HEK293 (cell line): ENCODE results near the gene AFF1.

Experiments used
- HOXA7 ChIP-seq: sonication (generic); formaldehyde crosslinking; IDR thresholded peaks from 2 replicates; pipeline ENCODE4 v1.8.1; 2022; ENCODE audit warnings: missing genetic modification reagents, borderline replicate concordance
- IKZF3 ChIP-seq: fragments of 450-650 bp; IDR thresholded peaks from 2 replicates; pipeline ENCODE4 v1.5.0; 2018; ENCODE audit warnings: missing biosample characterization, mild to moderate bottlenecking, missing genetic modification characterization, moderate library complexity
- MEIS1 ChIP-seq: sonication (generic); formaldehyde crosslinking; IDR thresholded peaks from 2 replicates; pipeline ENCODE4 v1.8.1; 2022; ENCODE audit warnings: missing genetic modification reagents, mild to moderate bottlenecking, borderline replicate concordance
- OSR2 ChIP-seq: fragments of 450-650 bp; formaldehyde crosslinking; IDR thresholded peaks from 2 replicates; pipeline ENCODE4 v1.5.1; 2016; ENCODE audit warnings: missing biosample characterization, missing genetic modification characterization
- SCRT2 ChIP-seq: fragments of 450-650 bp; formaldehyde crosslinking; IDR thresholded peaks from 2 replicates; pipeline ENCODE4 v1.5.1; 2016; ENCODE audit warnings: missing biosample characterization, missing genetic modification characterization
- SP2 ChIP-seq: fragments of 450-650 bp; formaldehyde crosslinking; IDR thresholded peaks from 2 replicates; pipeline ENCODE4 v1.5.1; 2016; ENCODE audit warnings: missing biosample characterization, missing genetic modification characterization
- WT1 ChIP-seq: fragments of 450-650 bp; formaldehyde crosslinking; IDR thresholded peaks from 2 replicates; pipeline ENCODE4 v1.5.1; 2016; ENCODE audit warnings: missing biosample characterization, missing genetic modification characterization
- ZBTB17 ChIP-seq: fragments of 450-650 bp; formaldehyde crosslinking; IDR thresholded peaks from 2 replicates; pipeline ENCODE4 v1.5.1; 2016; ENCODE audit warnings: missing biosample characterization, missing genetic modification characterization
- ZBTB48 ChIP-seq: fragments of 450-650 bp; formaldehyde crosslinking; IDR thresholded peaks from 2 replicates; pipeline ENCODE4 v1.5.1; 2016; ENCODE audit warnings: missing biosample characterization, missing genetic modification characterization
- ZFHX2 ChIP-seq: fragments of 450-650 bp; formaldehyde crosslinking; conservative IDR thresholded peaks from 2 replicates; pipeline ENCODE4 v1.5.1; 2016; ENCODE audit warnings: missing biosample characterization, missing genetic modification characterization
- ZNF112 ChIP-seq: fragments of 450-650 bp; formaldehyde crosslinking; IDR thresholded peaks from 2 replicates; pipeline ENCODE4 v1.5.0; 2017; ENCODE audit warnings: missing biosample characterization, missing genetic modification characterization
- ZNF214 ChIP-seq: fragments of 450-650 bp; formaldehyde crosslinking; IDR thresholded peaks from 2 replicates; pipeline ENCODE4 v1.5.1; 2017; ENCODE audit warnings: missing biosample characterization, mild to moderate bottlenecking, missing genetic modification characterization, borderline replicate concordance
- ZNF274 ChIP-seq, 2 experiments: fragments of 200-500 bp in 1 of 2; fragments of 450-650 bp in 1 of 2; sonication (Bioruptor generic) in 1 of 2; formaldehyde crosslinking in 1 of 2; IDR thresholded peaks; 2 replicates each; pipeline versions ENCODE4 v1.5.1 to v1.6.1; 2014 to 2016; ENCODE audit warnings: borderline replicate concordance in 1 of 2, inconsistent platforms in 1 of 2, low read length in 1 of 2, missing biosample characterization in 1 of 2, missing genetic modification characterization in 1 of 2
- ZNF311 ChIP-seq: fragments of 450-650 bp; formaldehyde crosslinking; IDR thresholded peaks from 2 replicates; pipeline ENCODE4 v1.5.1; 2017; ENCODE audit warnings: missing biosample characterization, missing genetic modification characterization, borderline replicate concordance
- ZNF549 ChIP-seq: fragments of 450-650 bp; IDR thresholded peaks from 2 replicates; pipeline ENCODE4 v1.5.1; 2018; ENCODE audit warnings: missing biosample characterization, missing genetic modification characterization, mild to moderate bottlenecking, inconsistent platforms, moderate library complexity
- ZNF561 ChIP-seq: fragments of 450-650 bp; IDR thresholded peaks from 2 replicates; pipeline ENCODE4 v1.5.1; 2018; ENCODE audit warnings: missing biosample characterization, missing genetic modification characterization, borderline replicate concordance
- ZNF624 ChIP-seq: fragments of 450-650 bp; formaldehyde crosslinking; IDR thresholded peaks from 2 replicates; pipeline ENCODE4 v1.5.1; 2017; ENCODE audit warnings: missing biosample characterization, missing genetic modification characterization
- ZNF629 ChIP-seq: fragments of 450-650 bp; formaldehyde crosslinking; IDR thresholded peaks from 2 replicates; pipeline ENCODE4 v1.5.1; 2017; ENCODE audit warnings: missing biosample characterization, missing genetic modification characterization
- ZNF677 ChIP-seq: fragments of 450-650 bp; IDR thresholded peaks from 2 replicates; pipeline ENCODE4 v1.5.0; 2018; ENCODE audit warnings: missing biosample characterization, mild to moderate bottlenecking, missing genetic modification characterization, moderate library complexity
- ZNF830 ChIP-seq: fragments of 450-650 bp; IDR thresholded peaks from 2 replicates; pipeline ENCODE4 v1.5.0; 2018; ENCODE audit warnings: missing biosample characterization, missing genetic modification characterization, low read depth, mild to moderate bottlenecking, moderate library complexity
- ZSCAN30 ChIP-seq: fragments of 450-650 bp; IDR thresholded peaks from 2 replicates; pipeline ENCODE4 v1.5.1; 2018; ENCODE audit warnings: missing biosample characterization, mild to moderate bottlenecking, missing genetic modification characterization, moderate library complexity
- TF ChIP-seq, protein P1 (sequence below): fragments of 450-650 bp; formaldehyde crosslinking; IDR thresholded peaks from 2 replicates; pipeline ENCODE4 v1.5.1; 2016; ENCODE audit warnings: missing biosample characterization, missing genetic modification characterization, low read depth
- TF ChIP-seq, protein P2 (sequence below): fragments of 450-650 bp; formaldehyde crosslinking; IDR thresholded peaks from 2 replicates; pipeline ENCODE4 v1.5.1; 2016; ENCODE audit warnings: missing biosample characterization, missing genetic modification characterization, borderline replicate concordance
- TF ChIP-seq, protein P3 (sequence below): fragments of 450-650 bp; formaldehyde crosslinking; IDR thresholded peaks from 2 replicates; pipeline ENCODE4 v1.5.1; 2016; ENCODE audit warnings: missing biosample characterization, missing genetic modification characterization
- TF ChIP-seq, protein P4 (sequence below): fragments of 450-650 bp; formaldehyde crosslinking; IDR thresholded peaks from 2 replicates; pipeline ENCODE4 v1.5.1; 2016; ENCODE audit warnings: missing biosample characterization, missing genetic modification characterization
- TF ChIP-seq, protein P5 (sequence below): fragments of 450-650 bp; formaldehyde crosslinking; IDR thresholded peaks from 2 replicates; pipeline ENCODE4 v1.5.1; 2016; ENCODE audit warnings: missing biosample characterization, missing genetic modification characterization
- TF ChIP-seq, protein P6 (sequence below): fragments of 450-650 bp; formaldehyde crosslinking; optimal IDR thresholded peaks from 2 replicates; pipeline ENCODE3; 2016; ENCODE audit warnings: missing biosample characterization, mild to moderate bottlenecking, missing genetic modification characterization

Gene AFF1

DNA sequence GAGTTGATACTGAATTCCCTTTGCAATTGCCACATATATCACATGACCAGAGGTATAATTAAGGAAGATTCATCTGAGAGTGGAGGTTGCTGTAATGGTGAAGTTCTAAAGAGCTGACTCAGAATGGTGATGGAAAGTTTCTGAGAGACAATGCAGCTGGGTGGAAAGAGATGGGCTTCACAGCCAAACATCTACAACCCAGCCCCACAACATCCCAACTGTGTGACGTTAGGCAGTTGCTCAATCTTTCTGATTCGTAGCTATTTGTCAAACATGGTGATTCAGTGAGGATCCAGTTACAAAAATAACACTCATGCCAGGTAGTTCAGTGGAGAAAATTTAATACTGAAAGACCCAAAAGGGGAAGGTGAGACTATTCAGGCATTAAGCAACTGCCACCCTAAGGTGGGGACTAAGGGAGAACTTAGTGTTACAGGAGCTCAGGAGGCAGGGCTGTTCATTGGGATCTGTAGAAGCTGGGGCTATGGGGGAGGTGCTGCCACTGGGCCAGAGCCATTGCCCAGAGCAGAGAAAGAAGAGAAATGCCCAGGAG, 6.9 kb upstream of the AFF1 start (continued):
- TF ChIP-seq, protein P1, sequence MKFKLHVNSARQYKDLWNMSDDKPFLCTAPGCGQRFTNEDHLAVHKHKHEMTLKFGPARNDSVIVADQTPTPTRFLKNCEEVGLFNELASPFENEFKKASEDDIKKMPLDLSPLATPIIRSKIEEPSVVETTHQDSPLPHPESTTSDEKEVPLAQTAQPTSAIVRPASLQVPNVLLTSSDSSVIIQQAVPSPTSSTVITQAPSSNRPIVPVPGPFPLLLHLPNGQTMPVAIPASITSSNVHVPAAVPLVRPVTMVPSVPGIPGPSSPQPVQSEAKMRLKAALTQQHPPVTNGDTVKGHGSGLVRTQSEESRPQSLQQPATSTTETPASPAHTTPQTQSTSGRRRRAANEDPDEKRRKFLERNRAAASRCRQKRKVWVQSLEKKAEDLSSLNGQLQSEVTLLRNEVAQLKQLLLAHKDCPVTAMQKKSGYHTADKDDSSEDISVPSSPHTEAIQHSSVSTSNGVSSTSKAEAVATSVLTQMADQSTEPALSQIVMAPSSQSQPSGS (tag by site-specific recombination) = 0 out of 2 replicates have a peak, but pooled peaks have one; percentile 17
- no peak for TF ChIP-seq ZNF561
- no peak for TF ChIP-seq ZNF112 (tag by site-specific recombination)
- TF ChIP-seq ZNF624 = no peak
- no peak for TF ChIP-seq ZNF830 (tag by site-specific recombination)
- TF ChIP-seq ZBTB48 (tag by site-specific recombination) = no peak
- no peak for TF ChIP-seq WT1
- TF ChIP-seq ZNF311 (tag by site-specific recombination) = no peak
- TF ChIP-seq ZNF629 (tag by site-specific recombination) = peak; percentile 92
- peak; percentile 35 for TF ChIP-seq ZBTB17 (tag by site-specific recombination)
- no peak for TF ChIP-seq ZNF549 (tag by site-specific recombination)
- no peak for TF ChIP-seq ZNF274 (IDR thresholded peaks at IDR 0.05; ENCODE audit: low read length)
- TF ChIP-seq ZNF274 (tag by site-specific recombination; IDR thresholded peaks at IDR 0.05; ENCODE audit: borderline replicate concordance) = no peak
- TF ChIP-seq, protein P2, sequence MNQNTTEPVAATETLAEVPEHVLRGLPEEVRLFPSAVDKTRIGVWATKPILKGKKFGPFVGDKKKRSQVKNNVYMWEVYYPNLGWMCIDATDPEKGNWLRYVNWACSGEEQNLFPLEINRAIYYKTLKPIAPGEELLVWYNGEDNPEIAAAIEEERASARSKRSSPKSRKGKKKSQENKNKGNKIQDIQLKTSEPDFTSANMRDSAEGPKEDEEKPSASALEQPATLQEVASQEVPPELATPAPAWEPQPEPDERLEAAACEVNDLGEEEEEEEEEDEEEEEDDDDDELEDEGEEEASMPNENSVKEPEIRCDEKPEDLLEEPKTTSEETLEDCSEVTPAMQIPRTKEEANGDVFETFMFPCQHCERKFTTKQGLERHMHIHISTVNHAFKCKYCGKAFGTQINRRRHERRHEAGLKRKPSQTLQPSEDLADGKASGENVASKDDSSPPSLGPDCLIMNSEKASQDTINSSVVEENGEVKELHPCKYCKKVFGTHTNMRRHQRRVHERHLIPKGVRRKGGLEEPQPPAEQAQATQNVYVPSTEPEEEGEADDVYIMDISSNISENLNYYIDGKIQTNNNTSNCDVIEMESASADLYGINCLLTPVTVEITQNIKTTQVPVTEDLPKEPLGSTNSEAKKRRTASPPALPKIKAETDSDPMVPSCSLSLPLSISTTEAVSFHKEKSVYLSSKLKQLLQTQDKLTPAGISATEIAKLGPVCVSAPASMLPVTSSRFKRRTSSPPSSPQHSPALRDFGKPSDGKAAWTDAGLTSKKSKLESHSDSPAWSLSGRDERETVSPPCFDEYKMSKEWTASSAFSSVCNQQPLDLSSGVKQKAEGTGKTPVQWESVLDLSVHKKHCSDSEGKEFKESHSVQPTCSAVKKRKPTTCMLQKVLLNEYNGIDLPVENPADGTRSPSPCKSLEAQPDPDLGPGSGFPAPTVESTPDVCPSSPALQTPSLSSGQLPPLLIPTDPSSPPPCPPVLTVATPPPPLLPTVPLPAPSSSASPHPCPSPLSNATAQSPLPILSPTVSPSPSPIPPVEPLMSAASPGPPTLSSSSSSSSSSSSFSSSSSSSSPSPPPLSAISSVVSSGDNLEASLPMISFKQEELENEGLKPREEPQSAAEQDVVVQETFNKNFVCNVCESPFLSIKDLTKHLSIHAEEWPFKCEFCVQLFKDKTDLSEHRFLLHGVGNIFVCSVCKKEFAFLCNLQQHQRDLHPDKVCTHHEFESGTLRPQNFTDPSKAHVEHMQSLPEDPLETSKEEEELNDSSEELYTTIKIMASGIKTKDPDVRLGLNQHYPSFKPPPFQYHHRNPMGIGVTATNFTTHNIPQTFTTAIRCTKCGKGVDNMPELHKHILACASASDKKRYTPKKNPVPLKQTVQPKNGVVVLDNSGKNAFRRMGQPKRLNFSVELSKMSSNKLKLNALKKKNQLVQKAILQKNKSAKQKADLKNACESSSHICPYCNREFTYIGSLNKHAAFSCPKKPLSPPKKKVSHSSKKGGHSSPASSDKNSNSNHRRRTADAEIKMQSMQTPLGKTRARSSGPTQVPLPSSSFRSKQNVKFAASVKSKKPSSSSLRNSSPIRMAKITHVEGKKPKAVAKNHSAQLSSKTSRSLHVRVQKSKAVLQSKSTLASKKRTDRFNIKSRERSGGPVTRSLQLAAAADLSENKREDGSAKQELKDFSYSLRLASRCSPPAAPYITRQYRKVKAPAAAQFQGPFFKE (tag by site-specific recombination) = no peak
- TF ChIP-seq, protein P3, sequence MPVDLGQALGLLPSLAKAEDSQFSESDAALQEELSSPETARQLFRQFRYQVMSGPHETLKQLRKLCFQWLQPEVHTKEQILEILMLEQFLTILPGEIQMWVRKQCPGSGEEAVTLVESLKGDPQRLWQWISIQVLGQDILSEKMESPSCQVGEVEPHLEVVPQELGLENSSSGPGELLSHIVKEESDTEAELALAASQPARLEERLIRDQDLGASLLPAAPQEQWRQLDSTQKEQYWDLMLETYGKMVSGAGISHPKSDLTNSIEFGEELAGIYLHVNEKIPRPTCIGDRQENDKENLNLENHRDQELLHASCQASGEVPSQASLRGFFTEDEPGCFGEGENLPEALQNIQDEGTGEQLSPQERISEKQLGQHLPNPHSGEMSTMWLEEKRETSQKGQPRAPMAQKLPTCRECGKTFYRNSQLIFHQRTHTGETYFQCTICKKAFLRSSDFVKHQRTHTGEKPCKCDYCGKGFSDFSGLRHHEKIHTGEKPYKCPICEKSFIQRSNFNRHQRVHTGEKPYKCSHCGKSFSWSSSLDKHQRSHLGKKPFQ (tag by site-specific recombination) = no peak
- TF ChIP-seq, protein P4, sequence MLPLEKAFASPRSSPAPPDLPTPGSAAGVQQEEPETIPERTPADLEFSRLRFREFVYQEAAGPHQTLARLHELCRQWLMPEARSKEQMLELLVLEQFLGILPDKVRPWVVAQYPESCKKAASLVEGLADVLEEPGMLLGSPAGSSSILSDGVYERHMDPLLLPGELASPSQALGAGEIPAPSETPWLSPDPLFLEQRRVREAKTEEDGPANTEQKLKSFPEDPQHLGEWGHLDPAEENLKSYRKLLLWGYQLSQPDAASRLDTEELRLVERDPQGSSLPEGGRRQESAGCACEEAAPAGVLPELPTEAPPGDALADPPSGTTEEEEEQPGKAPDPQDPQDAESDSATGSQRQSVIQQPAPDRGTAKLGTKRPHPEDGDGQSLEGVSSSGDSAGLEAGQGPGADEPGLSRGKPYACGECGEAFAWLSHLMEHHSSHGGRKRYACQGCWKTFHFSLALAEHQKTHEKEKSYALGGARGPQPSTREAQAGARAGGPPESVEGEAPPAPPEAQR = no peak
- TF ChIP-seq, protein P5, sequence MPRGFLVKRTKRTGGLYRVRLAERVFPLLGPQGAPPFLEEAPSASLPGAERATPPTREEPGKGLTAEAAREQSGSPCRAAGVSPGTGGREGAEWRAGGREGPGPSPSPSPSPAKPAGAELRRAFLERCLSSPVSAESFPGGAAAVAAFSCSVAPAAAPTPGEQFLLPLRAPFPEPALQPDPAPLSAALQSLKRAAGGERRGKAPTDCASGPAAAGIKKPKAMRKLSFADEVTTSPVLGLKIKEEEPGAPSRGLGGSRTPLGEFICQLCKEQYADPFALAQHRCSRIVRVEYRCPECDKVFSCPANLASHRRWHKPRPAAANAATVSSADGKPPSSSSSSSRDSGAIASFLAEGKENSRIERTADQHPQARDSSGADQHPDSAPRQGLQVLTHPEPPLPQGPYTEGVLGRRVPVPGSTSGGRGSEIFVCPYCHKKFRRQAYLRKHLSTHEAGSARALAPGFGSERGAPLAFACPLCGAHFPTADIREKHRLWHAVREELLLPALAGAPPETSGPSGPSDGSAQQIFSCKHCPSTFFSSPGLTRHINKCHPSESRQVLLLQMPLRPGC (tag by site-specific recombination) = peak; percentile 60; the same call in 1 of the 2 replicates
- TF ChIP-seq, protein P6, sequence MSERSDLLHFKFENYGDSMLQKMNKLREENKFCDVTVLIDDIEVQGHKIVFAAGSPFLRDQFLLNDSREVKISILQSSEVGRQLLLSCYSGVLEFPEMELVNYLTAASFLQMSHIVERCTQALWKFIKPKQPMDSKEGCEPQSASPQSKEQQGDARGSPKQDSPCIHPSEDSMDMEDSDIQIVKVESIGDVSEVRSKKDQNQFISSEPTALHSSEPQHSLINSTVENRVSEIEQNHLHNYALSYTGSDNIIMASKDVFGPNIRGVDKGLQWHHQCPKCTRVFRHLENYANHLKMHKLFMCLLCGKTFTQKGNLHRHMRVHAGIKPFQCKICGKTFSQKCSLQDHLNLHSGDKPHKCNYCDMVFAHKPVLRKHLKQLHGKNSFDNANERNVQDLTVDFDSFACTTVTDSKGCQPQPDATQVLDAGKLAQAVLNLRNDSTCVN (tag by site-specific recombination) = no peak
- no peak for TF ChIP-seq HOXA7 (CRISPR knock-in tag)
- no peak for TF ChIP-seq MEIS1 (CRISPR knock-in tag)
- no peak for TF ChIP-seq ZSCAN30 (tag by site-specific recombination)
- no peak for TF ChIP-seq SCRT2 (tag by site-specific recombination)
- no peak for TF ChIP-seq ZNF214 (tag by site-specific recombination)
- TF ChIP-seq IKZF3 (tag by site-specific recombination) = no peak
- TF ChIP-seq OSR2 = peak; percentile 78
- TF ChIP-seq ZFHX2 (tag by site-specific recombination) = no peak
- TF ChIP-seq SP2 (tag by site-specific recombination) = no peak
- no peak for TF ChIP-seq ZNF677 (tag by site-specific recombination)
